GM08714 (cell line): Measurements from ENCODE around the gene MPRIP.

Source experiments
- H3K4me3 ChIP-seq: fragments of 200-500 bp; sonication (Bioruptor generic); 2 replicates; pipeline ENCODE4 v1.5.1; 2014; ENCODE audit warnings: mild to moderate bottlenecking, low read length, inconsistent platforms
- ZNF274 ChIP-seq: IDR thresholded peaks from 2 replicates; pipeline ENCODE4 v1.6.1; 2012; ENCODE audit warnings: mild to moderate bottlenecking, low read depth, low read length

MPRIP gene

GRCh38 chr17:17052462-17053221 lies 10.4 kb downstream of the MPRIP start:
- TF ChIP-seq ZNF274: no peak
- no peak overlapping the region for H3K4me3 ChIP-seq

- H3K4me3 ChIP-seq: no peak overlapping the region
- TF ChIP-seq ZNF274: no peak
Measured at GRCh38 chr17:17053446-17054379, 11.5 kb downstream of the MPRIP start.

GRCh38 chr17:17054636-17055035 lies 12.4 kb downstream of the MPRIP start:
- H3K4me3 ChIP-seq: no peak overlapping the region
- no peak for TF ChIP-seq ZNF274

GRCh38 chr17:17055286-17056155 lies 13.3 kb downstream of the MPRIP start:
- no peak overlapping the region for H3K4me3 ChIP-seq
- TF ChIP-seq ZNF274: no peak

- no peak for TF ChIP-seq ZNF274
- H3K4me3 ChIP-seq: no peak overlapping the region
Measured at GRCh38 chr17:17056156-17056539, 13.9 kb downstream of the MPRIP start.

- TF ChIP-seq ZNF274: no peak
- no peak overlapping the region for H3K4me3 ChIP-seq
Measured at GRCh38 chr17:17057057-17057551, 14.8 kb downstream of the MPRIP start.

- no peak for TF ChIP-seq ZNF274
- no peak overlapping the region for H3K4me3 ChIP-seq
Measured at GRCh38 chr17:17058304-17058703, 16.0 kb downstream of the MPRIP start.

GRCh38 chr17:17059301-17059890 lies 17.1 kb downstream of the MPRIP start:
- TF ChIP-seq ZNF274: no peak
- no peak overlapping the region for H3K4me3 ChIP-seq

GRCh38 chr17:17060001-17060922 lies 18.0 kb downstream of the MPRIP start:
- no peak overlapping the region for H3K4me3 ChIP-seq
- TF ChIP-seq ZNF274: no peak

- TF ChIP-seq ZNF274: no peak
- H3K4me3 ChIP-seq: no peak overlapping the region
Measured at GRCh38 chr17:17060930-17061329, 18.7 kb downstream of the MPRIP start.

GRCh38 chr17:17061516-17061915 lies 19.3 kb downstream of the MPRIP start:
- TF ChIP-seq ZNF274: no peak
- H3K4me3 ChIP-seq: no peak overlapping the region

GRCh38 chr17:17062356-17062755 lies 20.1 kb downstream of the MPRIP start:
- TF ChIP-seq ZNF274: no peak
- no peak overlapping the region for H3K4me3 ChIP-seq
